Endothelial cell (in vitro differentiated cells): ENCODE measurements around the gene PRSS16. TPM values are rescaled to one million over a fixed set of nuclear protein-coding genes. Genes with fewer than 3 reads are reported as not detected.

Experiments used
- DNase-seq: peaks from one replicate; pipeline ENCODE4 v3.0.0; 2021; ENCODE audit warnings: low spot score
- H3K27ac Mint-ChIP-seq: one replicate; pipeline ENCODE4 v1.8.0; 2021; ENCODE audit warnings: mixed read lengths, inconsistent platforms; ENCODE audit not compliant: unreplicated experiment
- H3K27me3 Mint-ChIP-seq: one replicate; pipeline ENCODE4 v1.8.0; 2021; ENCODE audit warnings: mild to moderate bottlenecking, moderate library complexity, mixed read lengths, inconsistent platforms; ENCODE audit not compliant: unreplicated experiment
- H3K36me3 Mint-ChIP-seq: one replicate; pipeline ENCODE4 v1.8.0; 2021; ENCODE audit warnings: mild to moderate bottlenecking, low read depth, mixed read lengths, inconsistent platforms; ENCODE audit not compliant: unreplicated experiment
- H3K4me1 Mint-ChIP-seq: one replicate; pipeline ENCODE4 v1.8.0; 2021; ENCODE audit warnings: mild to moderate bottlenecking, mixed read lengths, inconsistent platforms; ENCODE audit not compliant: unreplicated experiment
- H3K4me3 Mint-ChIP-seq: one replicate; pipeline ENCODE4 v1.8.0; 2021; ENCODE audit warnings: mild to moderate bottlenecking, mixed read lengths, inconsistent platforms; ENCODE audit not compliant: unreplicated experiment
- H3K9me3 Mint-ChIP-seq: one replicate; pipeline ENCODE4 v1.8.0; 2021; ENCODE audit warnings: mixed read lengths, inconsistent platforms; ENCODE audit not compliant: unreplicated experiment
- total RNA-seq: library from RNA; stranded (reverse); fragmentation: NEBNext Ultra II Directional; extraction: Animal tissue kit (Norgen Biotek cat#: 25700); gene quantifications from one replicate; pipeline ENCODE4 v1.2.1, GENCODE V29; 2021; ENCODE audit not compliant: unreplicated experiment
- TF ChIP-seq, protein P1 (sequence below): fragments of 200-600 bp; sonication (generic); IDR thresholded peaks from one replicate; pipeline ENCODE4 v1.5.0; 2021; ENCODE audit warnings: antibody characterized with exemption; ENCODE audit not compliant: unreplicated experiment

Gene PRSS16
- total RNA-seq, 1 donor from 2014 or later, result 6.1 TPM

DNA sequence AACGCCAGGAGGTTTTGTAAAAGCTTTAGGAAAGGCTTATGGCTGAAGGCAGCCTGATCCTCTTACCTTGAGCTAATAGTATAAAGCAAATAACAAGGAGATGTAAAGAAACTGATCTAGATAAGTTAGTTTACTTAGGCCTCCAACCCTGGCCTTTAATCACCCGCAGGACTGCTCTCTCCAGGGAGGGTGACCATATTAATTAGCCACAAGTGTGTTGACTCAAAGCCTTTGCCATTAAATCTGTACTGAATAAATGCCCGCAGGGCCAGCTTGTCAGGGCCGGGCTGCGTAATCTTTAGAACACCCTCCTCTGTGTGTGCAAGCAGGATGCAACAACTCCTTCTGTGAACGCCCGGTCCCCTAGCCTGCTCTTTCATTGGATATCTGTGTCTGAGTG, 6.1 kb upstream of the PRSS16 start:
- H3K4me1 Mint-ChIP-seq, result peaks cover 7% of the 10 kb centered on the region
- no peak overlapping the region for H3K27ac Mint-ChIP-seq
- H3K9me3 Mint-ChIP-seq, result no peaks in the 10 kb centered on the region
- H3K27me3 Mint-ChIP-seq, result peaks cover 7% of the 10 kb centered on the region
- no peaks in the 10 kb centered on the region for H3K36me3 Mint-ChIP-seq
- no peak for DNase-seq
- H3K4me3 Mint-ChIP-seq, result no peak overlapping the region
- TF ChIP-seq, protein P1, sequence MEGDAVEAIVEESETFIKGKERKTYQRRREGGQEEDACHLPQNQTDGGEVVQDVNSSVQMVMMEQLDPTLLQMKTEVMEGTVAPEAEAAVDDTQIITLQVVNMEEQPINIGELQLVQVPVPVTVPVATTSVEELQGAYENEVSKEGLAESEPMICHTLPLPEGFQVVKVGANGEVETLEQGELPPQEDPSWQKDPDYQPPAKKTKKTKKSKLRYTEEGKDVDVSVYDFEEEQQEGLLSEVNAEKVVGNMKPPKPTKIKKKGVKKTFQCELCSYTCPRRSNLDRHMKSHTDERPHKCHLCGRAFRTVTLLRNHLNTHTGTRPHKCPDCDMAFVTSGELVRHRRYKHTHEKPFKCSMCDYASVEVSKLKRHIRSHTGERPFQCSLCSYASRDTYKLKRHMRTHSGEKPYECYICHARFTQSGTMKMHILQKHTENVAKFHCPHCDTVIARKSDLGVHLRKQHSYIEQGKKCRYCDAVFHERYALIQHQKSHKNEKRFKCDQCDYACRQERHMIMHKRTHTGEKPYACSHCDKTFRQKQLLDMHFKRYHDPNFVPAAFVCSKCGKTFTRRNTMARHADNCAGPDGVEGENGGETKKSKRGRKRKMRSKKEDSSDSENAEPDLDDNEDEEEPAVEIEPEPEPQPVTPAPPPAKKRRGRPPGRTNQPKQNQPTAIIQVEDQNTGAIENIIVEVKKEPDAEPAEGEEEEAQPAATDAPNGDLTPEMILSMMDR, result no peak

- TF ChIP-seq, protein P1, result no peak
- DNase-seq, result no peak
- H3K36me3 Mint-ChIP-seq, result no peaks in the 10 kb centered on the region
- no peak overlapping the region for H3K27ac Mint-ChIP-seq
- peaks cover 4% of the 10 kb centered on the region for H3K27me3 Mint-ChIP-seq
- H3K4me1 Mint-ChIP-seq, result peaks cover 1% of the 10 kb centered on the region
- no peak overlapping the region for H3K4me3 Mint-ChIP-seq
- no peaks in the 10 kb centered on the region for H3K9me3 Mint-ChIP-seq
These were observed 4.8 kb upstream of the PRSS16 start for GRCh38 chr6:27242589-27243265.

DNA sequence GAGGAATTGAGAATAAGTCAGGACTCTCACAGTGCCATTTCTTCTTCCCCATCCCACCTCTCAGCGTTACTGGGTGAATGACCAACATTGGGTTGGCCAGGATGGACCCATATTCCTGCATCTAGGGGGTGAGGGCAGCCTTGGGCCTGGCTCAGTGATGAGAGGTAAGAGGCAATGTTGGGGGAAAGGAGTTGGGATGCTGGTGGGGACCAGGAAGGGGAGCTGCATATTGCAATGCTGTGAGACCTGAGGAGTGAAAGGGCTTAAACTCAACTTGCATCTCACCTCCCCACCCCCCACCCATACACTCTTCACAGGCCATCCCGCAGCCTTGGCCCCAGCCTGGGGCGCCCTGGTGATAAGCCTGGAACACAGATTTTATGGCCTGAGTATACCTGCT, 1.3 kb downstream of the PRSS16 start:
- Mint-ChIP-seq H3K27me3 (peaks cover 4% of the 10 kb centered on the region), H3K27ac (no peak overlapping the region), H3K4me3 (no peak overlapping the region), H3K4me1 (peaks cover 3% of the 10 kb centered on the region), H3K36me3 (no peaks in the 10 kb centered on the region), H3K9me3 (no peaks in the 10 kb centered on the region)
- TF ChIP-seq, protein P1, result no peak
- DNase-seq, result no peak

DNA sequence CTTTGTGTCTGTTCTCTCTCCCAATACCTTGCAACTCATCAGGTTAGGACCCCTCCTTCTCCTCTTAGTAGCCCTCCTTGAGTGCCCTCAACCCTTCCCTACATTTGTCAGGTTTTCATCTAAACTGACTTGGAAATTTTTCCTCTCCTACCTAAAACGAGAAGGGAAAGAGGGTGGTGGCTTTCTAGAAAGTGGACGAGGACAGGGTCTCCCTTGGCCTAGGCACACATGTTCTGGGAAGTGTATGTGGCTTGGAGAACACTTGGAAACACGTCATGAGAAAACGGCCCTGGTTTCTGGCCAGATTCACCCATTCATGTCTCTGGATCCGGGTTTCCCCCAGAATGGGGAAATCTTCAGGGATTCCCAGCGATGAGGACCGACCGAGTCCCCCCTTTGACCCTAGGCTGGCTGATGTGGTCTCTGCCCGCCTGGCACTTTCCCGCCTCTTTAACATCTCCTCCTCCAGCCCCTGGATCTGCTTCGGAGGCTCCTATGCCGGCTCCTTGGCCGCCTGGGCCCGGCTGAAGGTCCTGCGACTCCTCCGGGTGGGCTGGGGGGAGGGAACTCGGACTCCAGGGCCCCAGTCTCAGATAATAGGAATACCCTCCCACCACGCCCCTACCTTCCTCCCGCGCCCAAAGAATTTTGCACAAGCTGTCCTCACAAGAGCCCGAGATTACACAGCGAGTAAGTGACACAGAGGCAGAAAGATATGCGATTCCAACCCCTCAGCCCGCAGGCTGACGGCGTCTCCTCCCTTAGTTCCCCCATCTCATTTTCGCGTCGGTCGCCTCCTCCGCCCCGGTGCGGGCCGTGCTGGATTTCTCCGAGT, 3.0 kb downstream of the PRSS16 start:
- Mint-ChIP-seq H3K4me3 (peak overlapping the region; percentile 89), H3K27ac (no peak overlapping the region), H3K27me3 (peaks cover 4% of the 10 kb centered on the region), H3K9me3 (no peaks in the 10 kb centered on the region), H3K4me1 (peaks cover 3% of the 10 kb centered on the region), H3K36me3 (no peaks in the 10 kb centered on the region)
- no peak for DNase-seq
- TF ChIP-seq, protein P1, result no peak

- H3K9me3 Mint-ChIP-seq, result no peaks in the 10 kb centered on the region
- peaks cover 4% of the 10 kb centered on the region for H3K27me3 Mint-ChIP-seq
- TF ChIP-seq, protein P1, result no peak
- DNase-seq, result peak; percentile 69
- no peak overlapping the region for H3K27ac Mint-ChIP-seq
- no peaks in the 10 kb centered on the region for H3K36me3 Mint-ChIP-seq
- peak overlapping the region; percentile 89 for H3K4me3 Mint-ChIP-seq
- peaks cover 3% of the 10 kb centered on the region for H3K4me1 Mint-ChIP-seq
These were observed 3.7 kb downstream of the PRSS16 start for GRCh38 chr6:27251112-27251605.
